Stimulated activated CD8-positive, alpha-beta memory T cell treated with anti-CD3 and anti-CD28 coated beads, Interleukin-4, amount 100 ng/mL, for 1 hour (primary cell): Measurements from ENCODE around the gene DPP6.
"Not testable (repeated sequence)": the region's sequence is repeated elsewhere in the genome, so short reads cannot be mapped to it uniquely, and the experiment has no call there.

Experiments
- DNase-seq, 2 donors: peaks; one replicate each; pipeline ENCODE4 v3.0.0-alpha.2; 2020; ENCODE audit warnings: low read depth in 2 of 2, low spot score in 1 of 2

Gene DPP6

DNA sequence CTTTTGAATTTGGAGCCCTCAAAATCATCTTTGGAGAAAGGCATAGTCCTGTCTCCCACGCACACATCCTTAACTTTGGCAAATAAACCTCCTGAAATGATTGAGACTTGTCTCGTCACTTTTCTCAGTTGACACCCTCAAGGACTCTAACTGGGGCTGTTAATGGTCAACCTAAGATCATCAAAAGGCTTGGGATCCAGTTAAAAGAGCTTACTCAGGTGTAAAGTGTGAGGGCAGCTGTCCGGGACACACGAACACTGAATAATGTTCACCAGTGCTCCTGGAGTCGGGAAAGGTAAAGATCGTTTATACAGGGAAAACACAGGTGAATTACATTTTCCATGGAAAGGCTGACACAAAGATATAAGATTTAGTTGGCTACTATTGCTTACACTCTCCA is 866.1 kb downstream of the DPP6 start:
- DNase-seq = no peak

DNA sequence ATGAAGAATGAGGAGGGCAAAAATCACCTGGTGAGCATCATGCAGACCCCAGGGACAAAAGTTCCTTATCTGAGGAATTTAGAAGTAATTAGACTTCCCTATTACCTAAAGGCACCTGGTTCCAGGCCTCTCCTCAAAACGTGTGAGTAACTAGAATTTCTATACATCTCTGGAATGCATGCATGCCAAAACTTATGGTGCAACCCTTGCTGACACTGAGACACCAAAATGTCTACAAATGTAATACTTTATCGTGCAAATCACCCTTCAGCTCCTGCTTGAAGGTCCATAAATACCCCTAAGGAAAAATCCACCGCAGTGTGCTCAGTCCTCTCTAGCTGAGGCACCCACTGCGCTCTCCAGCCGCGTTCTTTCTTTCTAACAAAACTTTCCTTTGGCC is 866.5 kb downstream of the DPP6 start:
- no peak for DNase-seq

DNA sequence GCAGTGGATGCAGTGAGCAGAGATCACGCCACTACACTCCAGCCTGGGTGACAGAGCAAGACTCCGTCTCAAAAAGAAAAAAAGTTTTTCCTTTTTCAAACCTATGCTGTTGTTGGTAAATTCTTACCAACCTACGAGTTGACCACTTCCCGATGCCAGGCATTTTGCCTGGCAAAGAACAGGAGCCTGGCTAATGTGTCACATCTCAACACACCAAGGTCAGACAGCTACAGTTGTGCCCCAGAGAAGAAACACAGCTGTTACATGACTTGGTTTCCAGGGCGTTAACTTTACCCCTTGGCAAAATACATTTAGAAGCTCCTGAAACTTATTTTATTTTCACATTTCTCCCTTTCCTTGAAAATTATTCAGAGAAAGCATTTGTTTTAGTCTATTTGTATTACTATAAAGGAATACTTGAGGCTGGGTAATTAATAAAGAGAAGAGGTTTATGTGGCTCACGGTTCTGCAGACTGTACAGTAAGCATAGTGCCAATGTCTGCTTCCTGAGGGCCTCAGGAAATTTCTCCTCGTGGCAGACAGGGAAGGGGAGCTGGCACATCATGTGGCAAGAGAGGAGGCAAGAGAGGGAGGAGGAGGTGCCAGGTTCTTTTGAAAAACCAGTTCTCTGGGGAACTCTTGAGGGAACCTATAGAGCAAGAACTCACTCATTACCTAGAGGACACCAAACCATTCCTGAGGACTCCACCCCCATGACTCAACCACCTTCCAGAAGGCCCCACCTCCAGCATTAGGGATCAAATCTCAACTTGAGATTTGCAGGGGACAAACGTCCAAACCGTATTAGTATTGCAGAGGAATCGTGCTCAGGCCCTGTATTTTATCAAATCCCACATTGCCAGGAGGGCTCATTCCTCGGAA is 867.4 kb downstream of the DPP6 start:
- no peak for DNase-seq

DNA sequence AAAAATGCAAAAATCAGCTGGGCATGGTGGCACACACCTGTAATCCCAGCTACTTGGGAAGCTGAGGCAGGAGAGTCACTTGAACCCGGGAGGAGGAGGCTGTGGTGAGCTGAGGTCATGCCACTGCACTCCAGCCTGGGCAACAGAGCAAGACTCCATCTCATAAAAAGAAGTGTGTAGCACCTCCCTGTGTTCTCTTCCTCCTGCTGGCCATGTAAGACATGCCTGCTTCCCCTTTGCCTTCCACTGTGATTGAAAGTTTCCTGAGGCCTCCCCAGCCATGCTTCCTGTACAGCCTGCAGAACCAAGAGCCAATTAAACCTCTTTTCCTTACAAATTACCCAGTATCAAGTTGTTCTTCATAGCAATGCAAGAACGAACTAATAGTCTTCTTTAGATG is 870.3 kb downstream of the DPP6 start:
- DNase-seq = not testable (repeated sequence)

DNA sequence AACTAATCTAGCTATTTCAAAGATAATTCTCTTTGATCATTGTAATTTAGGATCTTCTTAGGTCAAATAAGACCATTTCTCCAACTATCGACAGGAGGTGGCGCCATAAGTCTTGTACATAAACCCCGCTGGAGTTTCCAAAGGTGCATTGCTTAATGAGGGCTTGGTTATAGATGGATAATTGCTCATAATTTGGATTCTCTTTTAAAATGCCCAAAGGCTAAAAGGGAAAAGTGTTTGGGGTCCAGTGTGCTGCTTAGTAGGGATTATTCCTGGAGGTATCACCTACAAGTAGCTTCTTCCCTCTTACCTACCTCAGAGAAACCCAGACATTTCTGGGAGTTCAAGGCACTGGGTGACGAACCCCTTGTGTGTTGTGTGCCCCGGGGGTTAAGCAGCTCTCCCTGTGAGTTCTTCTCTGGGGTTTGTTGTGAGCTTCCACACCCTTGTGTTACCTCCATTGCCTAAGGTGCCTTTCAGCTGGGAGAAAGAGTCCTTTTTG is 875.5 kb downstream of the DPP6 start:
- peak; percentile 46 to 63 for DNase-seq

DNA sequence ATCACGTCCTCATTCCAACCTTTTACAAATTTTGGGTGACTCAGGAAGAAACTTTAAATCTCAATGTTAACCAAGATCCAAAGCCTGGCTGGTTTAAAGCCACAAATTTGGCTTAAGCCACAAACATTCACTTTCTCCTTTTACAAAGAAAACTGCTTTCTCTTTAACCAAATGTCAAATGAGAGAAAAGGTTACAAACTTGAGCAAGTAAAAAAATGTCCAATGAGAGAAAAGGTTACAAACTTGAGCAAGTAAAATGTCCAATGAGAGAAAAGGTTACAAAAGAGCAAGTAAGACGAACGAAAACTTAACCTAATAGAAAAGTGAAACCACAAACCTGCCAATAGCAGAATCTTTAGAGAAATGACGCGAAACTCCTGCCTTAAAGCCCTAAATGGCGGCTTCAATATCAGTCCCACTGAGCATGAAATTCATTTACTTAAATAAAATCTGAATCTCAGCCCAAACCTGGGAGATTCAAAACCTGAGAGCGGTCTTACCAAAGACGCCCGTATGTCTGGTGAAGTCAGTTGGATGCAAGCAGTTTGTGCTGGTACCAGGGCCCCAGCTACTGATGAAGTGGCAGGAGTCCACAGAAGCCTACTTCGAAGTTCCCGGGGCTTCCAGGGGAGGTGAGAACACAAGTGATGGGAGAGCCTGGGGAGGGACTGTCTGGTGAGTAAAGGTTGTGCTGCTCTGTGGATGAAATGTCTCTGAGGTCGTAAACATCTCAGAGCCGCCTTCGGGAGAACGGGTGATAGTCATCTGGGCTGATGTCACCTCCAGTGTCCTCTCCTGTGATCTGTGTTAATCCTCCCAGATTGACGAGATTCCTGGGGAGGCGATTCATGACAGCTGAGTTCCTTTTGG is 876.2 kb downstream of the DPP6 start:
- peak; percentile 11 to 15 for DNase-seq

DNA sequence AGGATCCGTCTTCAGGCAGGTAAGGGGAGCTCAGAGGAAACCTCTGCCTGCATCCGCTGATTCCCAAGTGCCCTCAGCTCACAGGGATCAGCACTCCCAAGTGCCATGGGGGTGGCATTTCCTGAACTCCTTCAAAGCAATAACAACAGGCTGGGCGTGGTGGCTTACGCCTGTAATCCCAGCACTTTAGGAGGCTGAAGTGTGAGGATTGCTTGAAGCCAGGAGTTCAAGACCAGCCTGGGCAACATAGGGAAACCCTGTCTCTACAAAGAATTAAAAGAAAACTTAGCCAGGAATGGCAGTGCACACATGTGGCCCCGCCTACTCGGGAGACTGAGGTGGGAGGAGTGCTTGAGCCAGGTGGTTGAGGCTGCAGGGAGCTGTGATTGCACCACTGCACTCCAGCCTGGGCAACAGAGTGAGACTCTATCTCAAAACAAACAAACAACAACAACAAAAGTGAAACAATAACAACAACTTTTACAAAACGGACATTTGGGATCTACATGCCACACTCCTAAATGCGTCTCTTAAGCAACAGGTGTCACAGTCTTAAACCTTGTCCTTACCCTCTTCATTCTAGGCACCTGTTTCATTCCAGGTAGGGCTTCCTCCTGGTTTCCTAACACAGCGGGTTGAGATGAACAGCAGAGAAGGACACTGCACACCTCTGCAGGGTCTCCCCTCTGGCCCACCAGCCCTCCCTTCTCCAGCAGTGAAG is 877.0 kb downstream of the DPP6 start:
- DNase-seq = no peak

DNA sequence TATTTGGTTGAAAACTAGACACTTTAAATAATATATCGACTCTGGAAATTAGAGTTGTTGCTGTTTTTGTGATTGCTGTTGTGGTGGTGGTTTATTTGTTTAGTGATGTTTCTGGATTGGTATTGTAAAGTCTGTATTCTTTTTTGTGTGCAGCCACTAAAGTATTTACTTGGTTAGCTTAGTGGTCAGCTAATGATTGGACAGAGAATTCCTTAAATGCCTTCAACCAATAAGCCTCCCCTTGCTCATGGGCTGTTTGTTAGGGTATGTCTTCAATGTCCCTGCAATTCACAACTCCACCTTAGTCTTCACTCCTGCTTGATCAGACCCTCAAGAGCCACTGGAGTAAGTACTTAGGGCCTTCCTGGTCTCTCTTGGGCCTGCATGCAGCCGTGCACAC is 879.7 kb downstream of the DPP6 start:
- no peak for DNase-seq

DNA sequence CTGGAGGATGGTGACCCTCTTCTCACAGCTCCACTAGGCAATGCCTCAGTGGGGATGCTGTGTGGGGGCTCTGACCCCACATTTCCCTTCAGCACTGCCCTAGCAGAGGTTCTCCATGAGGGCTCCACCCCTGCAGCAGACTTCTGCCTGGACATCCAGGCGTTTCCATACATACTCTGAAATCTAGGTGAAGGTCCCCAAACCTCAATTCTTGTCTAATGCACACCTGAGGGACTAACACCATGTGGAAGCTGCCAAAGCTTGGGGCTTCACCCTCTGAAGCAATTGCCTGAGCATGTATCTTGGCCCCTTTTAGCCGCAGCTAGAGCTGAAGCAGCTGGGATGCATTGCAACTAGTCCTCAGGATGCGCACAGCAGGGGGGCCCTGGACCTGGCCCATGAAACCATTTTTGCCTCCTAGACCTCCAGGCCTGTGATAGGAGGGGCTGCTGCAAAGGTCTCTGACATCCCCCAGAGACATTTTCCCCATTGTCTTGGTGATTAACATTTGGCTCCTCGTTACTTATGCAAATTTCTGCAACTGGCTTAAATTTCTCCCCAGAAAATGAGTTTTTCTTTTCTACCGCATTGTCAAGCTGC is 882.3 kb downstream of the DPP6 start:
- DNase-seq = not testable (repeated sequence)

DNA sequence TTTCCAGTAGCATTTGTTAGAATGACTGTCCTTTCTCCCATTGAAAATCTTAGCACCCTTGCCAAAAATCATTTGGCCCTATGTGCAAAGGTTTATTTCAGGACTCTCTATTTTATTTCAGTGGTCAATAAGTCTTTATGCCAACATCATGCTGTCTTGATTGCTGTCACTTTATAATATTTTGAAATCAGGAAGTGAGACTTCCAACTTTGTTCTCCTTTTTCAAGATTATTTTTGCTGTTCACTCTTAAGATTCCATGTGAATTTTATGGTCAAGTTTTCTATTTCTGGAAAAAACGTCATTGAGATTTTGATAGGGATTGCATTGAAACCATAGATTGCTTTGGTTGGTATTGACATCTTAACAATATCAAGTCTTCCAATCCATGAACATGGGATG is 885.6 kb downstream of the DPP6 start:
- DNase-seq = no peak

DNA sequence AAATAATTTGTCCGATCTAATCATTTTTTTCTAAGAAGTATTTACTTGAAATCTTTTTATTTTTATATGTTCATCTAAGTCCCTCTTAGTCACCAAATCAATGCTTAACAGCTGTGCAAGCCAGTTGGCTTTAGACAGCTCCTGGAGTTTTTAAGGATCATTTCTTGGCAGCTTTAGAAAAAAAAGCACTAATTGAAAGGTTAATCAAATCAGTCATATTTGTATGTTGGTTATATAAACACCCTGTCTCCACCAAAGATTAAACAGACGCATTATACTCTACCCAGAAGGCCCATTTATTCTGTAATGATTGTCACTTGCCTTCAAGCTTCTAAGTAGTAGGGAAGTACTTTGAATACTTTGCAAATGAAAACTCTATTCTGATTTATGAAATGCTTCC is 890.5 kb downstream of the DPP6 start:
- no peak for DNase-seq
